Measurements from ENCODE around the gene DEFB118.
"Not testable (repeated sequence)": the region's sequence is repeated elsewhere in the genome, so short reads cannot be mapped to it uniquely, and the experiment has no call there.

DEFB118 gene

GRCh38 chr20:31368301-31368700 lies at the start of gene DEFB118:
DEFB118 (plus strand) TSS chr20:31368601; CDS start chr20:31368651, 50 bp downstream.
- Mint-ChIP-seq H3K4me3 (no peak within 1 kb of the TSS), H3K36me3 (ENCODE audit: low read depth) (no peaks in the 10 kb centered on the region)

GRCh38 chr20:31322504-31322903 lies 45.9 kb upstream of the DEFB118 start:
- Mint-ChIP-seq H3K9me3 (peaks cover 32% of the 10 kb centered on the region), H3K4me3 (no peak overlapping the region), H3K36me3 (ENCODE audit: low read depth) (no peaks in the 10 kb centered on the region), H3K27ac (no peak overlapping the region), H3K4me1 (ENCODE audit: low read depth) (no peaks in the 10 kb centered on the region), H3K27me3 (ENCODE audit: low read depth) (no peaks in the 10 kb centered on the region)

More at GRCh38 chr20:31368301-31368700, at the start of gene DEFB118:
- peaks cover 4% of the 10 kb centered on the region for H3K9me3 Mint-ChIP-seq
- H3K27ac Mint-ChIP-seq, result no peak within 1 kb of the TSS
- H3K27me3 Mint-ChIP-seq (ENCODE audit: low read depth), result no peaks in the 10 kb centered on the region
- H3K4me1 Mint-ChIP-seq (ENCODE audit: low read depth), result no peaks in the 10 kb centered on the region

- Mint-ChIP-seq H3K4me3 (no peak overlapping the region), H3K9me3 (peaks cover 23% of the 10 kb centered on the region), H3K27me3 (ENCODE audit: low read depth) (no peaks in the 10 kb centered on the region), H3K36me3 (ENCODE audit: low read depth) (no peaks in the 10 kb centered on the region), H3K27ac (no peak overlapping the region), H3K4me1 (ENCODE audit: low read depth) (no peaks in the 10 kb centered on the region)
Measured at GRCh38 chr20:31330893-31331292, 37.5 kb upstream of the DEFB118 start.

- Mint-ChIP-seq H3K36me3 (ENCODE audit: low read depth) (no peaks in the 10 kb centered on the region), H3K9me3 (peaks cover 5% of the 10 kb centered on the region), H3K4me1 (ENCODE audit: low read depth) (no peaks in the 10 kb centered on the region), H3K27me3 (ENCODE audit: low read depth) (no peaks in the 10 kb centered on the region), H3K27ac (no peak overlapping the region), H3K4me3 (no peak overlapping the region)
Measured at GRCh38 chr20:31341470-31341869, 26.9 kb upstream of the DEFB118 start.

- Mint-ChIP-seq H3K4me1 (ENCODE audit: low read depth) (no peaks in the 10 kb centered on the region), H3K27me3 (ENCODE audit: low read depth) (no peaks in the 10 kb centered on the region), H3K27ac (no peak overlapping the region), H3K4me3 (no peak overlapping the region), H3K36me3 (ENCODE audit: low read depth) (no peaks in the 10 kb centered on the region), H3K9me3 (no peaks in the 10 kb centered on the region)
Measured at GRCh38 chr20:31355981-31356380, 12.4 kb upstream of the DEFB118 start.

- H3K36me3 Mint-ChIP-seq (ENCODE audit: low read depth), result no peaks in the 10 kb centered on the region
- H3K9me3 Mint-ChIP-seq, result peaks cover 4% of the 10 kb centered on the region
- no peaks in the 10 kb centered on the region for H3K4me1 Mint-ChIP-seq (ENCODE audit: low read depth)
- no peaks in the 10 kb centered on the region for H3K27me3 Mint-ChIP-seq (ENCODE audit: low read depth)
- no peak overlapping the region for H3K27ac Mint-ChIP-seq
- no peak overlapping the region for H3K4me3 Mint-ChIP-seq
Measured at GRCh38 chr20:31363295-31363694, 5.1 kb upstream of the DEFB118 start.

GRCh38 chr20:31364272-31364671 lies 4.1 kb upstream of the DEFB118 start:
- not testable (repeated sequence) for H3K9me3 Mint-ChIP-seq; H3K27me3 Mint-ChIP-seq (ENCODE audit: low read depth); H3K36me3 Mint-ChIP-seq (ENCODE audit: low read depth); H3K27ac Mint-ChIP-seq; H3K4me3 Mint-ChIP-seq; H3K4me1 Mint-ChIP-seq (ENCODE audit: low read depth)

- no peaks in the 10 kb centered on the region for H3K27me3 Mint-ChIP-seq (ENCODE audit: low read depth)
- H3K9me3 Mint-ChIP-seq, result peaks cover 3% of the 10 kb centered on the region
- H3K27ac Mint-ChIP-seq, result no peak overlapping the region
- H3K4me3 Mint-ChIP-seq, result no peak overlapping the region
- no peaks in the 10 kb centered on the region for H3K36me3 Mint-ChIP-seq (ENCODE audit: low read depth)
- no peaks in the 10 kb centered on the region for H3K4me1 Mint-ChIP-seq (ENCODE audit: low read depth)
Measured at GRCh38 chr20:31374346-31374745, 5.9 kb downstream of the DEFB118 start.

GRCh38 chr20:31390490-31390889 lies 22.1 kb downstream of the DEFB118 start, which contains the start of gene DEFB119:
DEFB119 (minus strand) TSS chr20:31390590; CDS start chr20:31390483, 107 bp downstream.
- Mint-ChIP-seq H3K4me1 (ENCODE audit: low read depth) (no peaks in the 10 kb centered on the region), H3K9me3 (no peaks in the 10 kb centered on the region), H3K27me3 (ENCODE audit: low read depth) (peaks cover 3% of the 10 kb centered on the region), H3K4me3 (no peak within 1 kb of the TSS), H3K27ac (no peak within 1 kb of the TSS), H3K36me3 (ENCODE audit: low read depth) (no peaks in the 10 kb centered on the region)

- Mint-ChIP-seq H3K36me3 (ENCODE audit: low read depth) (no peaks in the 10 kb centered on the region), H3K27ac (no peak overlapping the region), H3K9me3 (no peaks in the 10 kb centered on the region), H3K4me1 (ENCODE audit: low read depth) (no peaks in the 10 kb centered on the region), H3K27me3 (ENCODE audit: low read depth) (peaks cover 3% of the 10 kb centered on the region), H3K4me3 (no peak overlapping the region)
Measured at GRCh38 chr20:31392836-31393235, 24.4 kb downstream of the DEFB118 start.

GRCh38 chr20:31394900-31395299 lies 26.5 kb downstream of the DEFB118 start:
- Mint-ChIP-seq H3K36me3 (ENCODE audit: low read depth) (no peaks in the 10 kb centered on the region), H3K9me3 (no peaks in the 10 kb centered on the region)

GRCh38 chr20:31403886-31404285 lies 35.5 kb downstream of the DEFB118 start:
- H3K4me3 Mint-ChIP-seq, result no peak overlapping the region

More at GRCh38 chr20:31394900-31395299, 26.5 kb downstream of the DEFB118 start:
- Mint-ChIP-seq H3K4me3 (no peak overlapping the region), H3K27ac (no peak overlapping the region), H3K4me1 (ENCODE audit: low read depth) (no peaks in the 10 kb centered on the region), H3K27me3 (ENCODE audit: low read depth) (peaks cover 3% of the 10 kb centered on the region)

GRCh38 chr20:31406115-31406514 lies 37.7 kb downstream of the DEFB118 start, which contains the start of gene DEFB121:
DEFB121 (minus strand) TSS chr20:31406215; CDS start chr20:31406152, 63 bp downstream.
- peaks cover 3% of the 10 kb centered on the region for H3K27me3 Mint-ChIP-seq (ENCODE audit: low read depth)
- H3K4me3 Mint-ChIP-seq, result no peak within 1 kb of the TSS
- H3K4me1 Mint-ChIP-seq (ENCODE audit: low read depth), result no peaks in the 10 kb centered on the region
- H3K9me3 Mint-ChIP-seq, result no peaks in the 10 kb centered on the region
- no peak within 1 kb of the TSS for H3K27ac Mint-ChIP-seq
- no peaks in the 10 kb centered on the region for H3K36me3 Mint-ChIP-seq (ENCODE audit: low read depth)

More at GRCh38 chr20:31403886-31404285, 35.5 kb downstream of the DEFB118 start:
- no peak overlapping the region for H3K27ac Mint-ChIP-seq
- no peaks in the 10 kb centered on the region for H3K36me3 Mint-ChIP-seq (ENCODE audit: low read depth)
- H3K27me3 Mint-ChIP-seq (ENCODE audit: low read depth), result no peaks in the 10 kb centered on the region
- H3K4me1 Mint-ChIP-seq (ENCODE audit: low read depth), result no peaks in the 10 kb centered on the region
- H3K9me3 Mint-ChIP-seq, result no peaks in the 10 kb centered on the region

GRCh38 chr20:31410011-31410410 lies 41.6 kb downstream of the DEFB118 start:
- no peak overlapping the region for H3K27ac Mint-ChIP-seq
- no peaks in the 10 kb centered on the region for H3K4me1 Mint-ChIP-seq (ENCODE audit: low read depth)
- H3K36me3 Mint-ChIP-seq (ENCODE audit: low read depth), result no peaks in the 10 kb centered on the region
- H3K9me3 Mint-ChIP-seq, result no peaks in the 10 kb centered on the region
- peaks cover 6% of the 10 kb centered on the region for H3K27me3 Mint-ChIP-seq (ENCODE audit: low read depth)
- H3K4me3 Mint-ChIP-seq, result no peak overlapping the region

- Mint-ChIP-seq H3K27me3 (ENCODE audit: low read depth) (peaks cover 6% of the 10 kb centered on the region), H3K27ac (no peak overlapping the region), H3K4me3 (no peak overlapping the region), H3K36me3 (ENCODE audit: low read depth) (no peaks in the 10 kb centered on the region), H3K9me3 (peaks cover 3% of the 10 kb centered on the region), H3K4me1 (ENCODE audit: low read depth) (no peaks in the 10 kb centered on the region)
Measured at GRCh38 chr20:31414381-31414780, 46.0 kb downstream of the DEFB118 start.

- Mint-ChIP-seq H3K27ac (no peak overlapping the region), H3K4me1 (ENCODE audit: low read depth) (no peaks in the 10 kb centered on the region), H3K9me3 (peaks cover 3% of the 10 kb centered on the region), H3K36me3 (ENCODE audit: low read depth) (no peaks in the 10 kb centered on the region), H3K27me3 (ENCODE audit: low read depth) (peaks cover 4% of the 10 kb centered on the region), H3K4me3 (no peak overlapping the region)
Measured at GRCh38 chr20:31415653-31416052, 47.3 kb downstream of the DEFB118 start.

Data from T-helper 1 cell treated with Interleukin-12 subunit alpha and Interleukin-12 subunit beta and Interleukin-4 antibody, amounts not matched to agents 30 μg/mL and 1 μg/mL, for 36 hours (primary cell).